OCI-LY1 (cell line): ENCODE results near the gene LUC7L2.

ENCODE experiments used
- H2AFZ ChIP-seq: fragments of 200-600 bp; sonication (generic), shearing (Covaris generic); 2 replicates; pipeline ENCODE4 v1.6.0; 2014; ENCODE audit warnings: antibody characterized with exemption, mild to moderate bottlenecking, low read length
- H3F3A ChIP-seq: fragments of 200-600 bp; sonication (generic), shearing (Covaris generic); 2 replicates; pipeline ENCODE4 v1.6.0; 2014; ENCODE audit warnings: mild to moderate bottlenecking, antibody characterized with exemption, low read length, moderate library complexity; ENCODE audit not compliant: insufficient read depth
- H3K27ac ChIP-seq: fragments of 200-600 bp; sonication (generic); 2 replicates; pipeline ENCODE4 v1.5.1; 2014; ENCODE audit warnings: low read length, mixed run types, mild to moderate bottlenecking, low read depth; ENCODE audit not compliant: poor library complexity, severe bottlenecking
- H3K27me3 ChIP-seq: fragments of 200-600 bp; sonication (generic); 2 replicates; pipeline ENCODE4 v1.6.0; 2014; ENCODE audit warnings: antibody characterized with exemption, mild to moderate bottlenecking, low read length, moderate library complexity; ENCODE audit not compliant: insufficient read depth
- H3K36me3 ChIP-seq: fragments of 200-600 bp; sonication (generic); 2 replicates; pipeline ENCODE4 v1.6.1; 2014; ENCODE audit warnings: mild to moderate bottlenecking, antibody characterized with exemption, low read length, moderate library complexity, mixed read lengths; ENCODE audit not compliant: insufficient read depth
- H3K4me1 ChIP-seq: fragments of 200-600 bp; sonication (generic); 2 replicates; pipeline ENCODE4 v1.5.1; 2014; ENCODE audit warnings: mild to moderate bottlenecking, low read length, moderate library complexity; ENCODE audit not compliant: insufficient read depth, severe bottlenecking
- H3K4me2 ChIP-seq: fragments of 200-600 bp; sonication (generic), shearing (Covaris generic); 2 replicates; pipeline ENCODE4 v1.6.1; 2014; ENCODE audit warnings: low read length
- H3K4me3 ChIP-seq: fragments of 200-600 bp; sonication (generic); 2 replicates; pipeline ENCODE4 v1.5.1; 2014; ENCODE audit warnings: low read length, low read depth, mild to moderate bottlenecking, mixed read lengths; ENCODE audit not compliant: poor library complexity, severe bottlenecking
- H3K79me2 ChIP-seq: fragments of 200-600 bp; shearing (Covaris generic); 2 replicates; pipeline ENCODE4 v1.6.1; 2016; ENCODE audit warnings: mixed run types, low read length, mixed read lengths; ENCODE audit not compliant: insufficient read depth
- H3K9ac ChIP-seq: fragments of 200-600 bp; sonication (generic), shearing (Covaris generic); 2 replicates; pipeline ENCODE4 v1.6.1; 2014; ENCODE audit warnings: mild to moderate bottlenecking, low read length, mixed read lengths
- H3K9me2 ChIP-seq: fragments of 200-600 bp; sonication (generic), shearing (Covaris generic); 2 replicates; pipeline ENCODE4 v1.6.1; 2014; ENCODE audit warnings: low read depth, mild to moderate bottlenecking, low read length, mixed read lengths
- H3K9me3 ChIP-seq: fragments of 200-600 bp; shearing (Covaris generic); 2 replicates; pipeline ENCODE4 v1.6.1; 2014; ENCODE audit warnings: low read length, mixed read lengths
- H4K20me1 ChIP-seq: fragments of 200-600 bp; sonication (generic), shearing (Covaris generic); 2 replicates; pipeline ENCODE4 v1.6.0; 2016; ENCODE audit warnings: mild to moderate bottlenecking, low read length; ENCODE audit not compliant: insufficient read depth
- EZH2 ChIP-seq: fragments of 200-600 bp; sonication (generic), shearing (Covaris generic); IDR thresholded peaks from 2 replicates; pipeline ENCODE4 v1.8.0; 2017; ENCODE audit warnings: borderline replicate concordance, mixed run types, mild to moderate bottlenecking, antibody characterized with exemption, low read length, moderate library complexity, mixed read lengths
- TF ChIP-seq, protein P1 (sequence below): fragments of 200-600 bp; sonication (generic), shearing (Covaris generic); IDR thresholded peaks from 2 replicates; pipeline ENCODE4 v1.5.1; 2017; ENCODE audit warnings: mild to moderate bottlenecking, antibody characterized with exemption, low read length, moderate library complexity, mixed read lengths

Gene LUC7L2

DNA sequence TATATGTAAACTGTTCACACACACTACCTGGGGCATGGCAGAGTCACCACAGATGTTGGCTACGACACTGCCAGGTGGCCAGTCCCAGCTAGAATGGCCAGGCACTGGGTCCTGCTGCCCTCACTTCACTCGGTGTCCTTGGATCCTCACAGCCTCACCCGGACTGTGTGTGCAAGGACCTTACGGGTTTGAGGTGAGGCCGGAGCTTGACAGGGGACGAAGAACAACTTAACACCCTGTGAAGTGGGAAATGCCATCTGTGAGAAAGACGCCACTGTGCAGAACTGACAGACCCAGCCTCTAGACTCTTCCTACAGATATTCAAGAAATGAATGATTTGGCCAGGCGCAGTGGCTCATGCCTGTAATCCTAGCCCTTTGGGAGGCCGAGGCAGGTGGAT, 77.1 kb downstream of the LUC7L2 start:
- Histone ChIP-seq H3K9me2 (no peaks in the 10 kb centered on the region), H4K20me1 (no peaks in the 10 kb centered on the region), H3K4me3 (no peak overlapping the region), H2AFZ (no peak overlapping the region), H3K27ac (no peak overlapping the region), H3K79me2 (no peaks in the 10 kb centered on the region), H3K9ac (no peak overlapping the region), H3F3A (no peaks in the 10 kb centered on the region), H3K36me3 (no peaks in the 10 kb centered on the region), H3K9me3 (no peaks in the 10 kb centered on the region), H3K27me3 (no peaks in the 10 kb centered on the region), H3K4me1 (peaks cover 12% of the 10 kb centered on the region), H3K4me2 (no peak overlapping the region)
- no peak for TF ChIP-seq EZH2
- TF ChIP-seq, protein P1, sequence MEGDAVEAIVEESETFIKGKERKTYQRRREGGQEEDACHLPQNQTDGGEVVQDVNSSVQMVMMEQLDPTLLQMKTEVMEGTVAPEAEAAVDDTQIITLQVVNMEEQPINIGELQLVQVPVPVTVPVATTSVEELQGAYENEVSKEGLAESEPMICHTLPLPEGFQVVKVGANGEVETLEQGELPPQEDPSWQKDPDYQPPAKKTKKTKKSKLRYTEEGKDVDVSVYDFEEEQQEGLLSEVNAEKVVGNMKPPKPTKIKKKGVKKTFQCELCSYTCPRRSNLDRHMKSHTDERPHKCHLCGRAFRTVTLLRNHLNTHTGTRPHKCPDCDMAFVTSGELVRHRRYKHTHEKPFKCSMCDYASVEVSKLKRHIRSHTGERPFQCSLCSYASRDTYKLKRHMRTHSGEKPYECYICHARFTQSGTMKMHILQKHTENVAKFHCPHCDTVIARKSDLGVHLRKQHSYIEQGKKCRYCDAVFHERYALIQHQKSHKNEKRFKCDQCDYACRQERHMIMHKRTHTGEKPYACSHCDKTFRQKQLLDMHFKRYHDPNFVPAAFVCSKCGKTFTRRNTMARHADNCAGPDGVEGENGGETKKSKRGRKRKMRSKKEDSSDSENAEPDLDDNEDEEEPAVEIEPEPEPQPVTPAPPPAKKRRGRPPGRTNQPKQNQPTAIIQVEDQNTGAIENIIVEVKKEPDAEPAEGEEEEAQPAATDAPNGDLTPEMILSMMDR, result no peak

DNA sequence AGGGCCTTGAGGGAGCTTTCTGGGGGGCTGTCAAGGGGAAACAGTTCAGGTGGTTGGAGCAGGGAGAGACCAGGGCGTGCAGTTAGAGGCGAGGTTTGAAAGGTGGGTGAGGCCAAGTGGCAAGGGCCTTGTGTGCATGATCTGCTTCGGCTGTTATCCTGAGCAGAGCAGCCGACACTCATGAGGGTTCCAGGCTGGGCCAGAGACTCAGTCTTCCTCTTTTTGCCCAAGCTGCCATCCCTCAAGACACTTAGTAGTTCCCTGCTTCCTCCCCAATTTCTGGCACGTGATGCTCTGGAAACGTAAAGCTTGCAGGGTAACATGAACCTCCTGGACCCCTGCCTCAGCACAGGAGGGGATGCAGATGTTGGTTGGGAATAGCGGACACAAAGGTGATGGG, 79.7 kb downstream of the LUC7L2 start:
- no peaks in the 10 kb centered on the region for H3K36me3 ChIP-seq
- H3K9me3 ChIP-seq, result no peaks in the 10 kb centered on the region
- H3K79me2 ChIP-seq, result no peaks in the 10 kb centered on the region
- peaks cover 6% of the 10 kb centered on the region for H3K4me1 ChIP-seq
- H3K27me3 ChIP-seq, result no peaks in the 10 kb centered on the region
- no peak overlapping the region for H3K27ac ChIP-seq
- no peak overlapping the region for H3K9ac ChIP-seq
- no peaks in the 10 kb centered on the region for H4K20me1 ChIP-seq
- no peak overlapping the region for H3K4me3 ChIP-seq
- no peak overlapping the region for H2AFZ ChIP-seq
- H3F3A ChIP-seq, result no peaks in the 10 kb centered on the region
- no peaks in the 10 kb centered on the region for H3K9me2 ChIP-seq
- no peak overlapping the region for H3K4me2 ChIP-seq
- TF ChIP-seq EZH2, result no peak
- TF ChIP-seq, protein P1, result no peak

DNA sequence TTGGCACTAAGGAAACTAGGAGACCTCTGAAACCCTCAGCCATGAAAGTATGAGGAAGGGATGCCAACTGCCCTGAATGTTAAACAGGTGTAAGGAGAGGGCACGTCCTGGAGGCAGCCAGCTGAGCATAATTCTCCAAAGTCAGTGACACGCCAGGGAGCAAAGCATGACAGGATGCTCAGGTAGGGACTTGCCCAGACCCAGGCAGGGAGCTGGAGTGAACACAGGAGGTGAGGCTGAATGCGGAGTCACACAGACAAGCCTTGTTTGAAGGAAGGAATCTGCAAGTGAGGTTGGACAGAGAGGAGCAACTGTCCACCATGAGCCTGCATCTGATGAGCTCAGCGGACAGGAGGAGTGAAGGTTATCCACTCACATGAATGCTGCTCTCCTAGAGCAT, 82.3 kb downstream of the LUC7L2 start:
- TF ChIP-seq, protein P1, result no peak
- no peak for TF ChIP-seq EZH2

More for the DNA sequence above, 82.3 kb downstream of the LUC7L2 start:
- H3K79me2 ChIP-seq, result no peaks in the 10 kb centered on the region
- no peaks in the 10 kb centered on the region for H3K9me3 ChIP-seq
- H3K27me3 ChIP-seq, result no peaks in the 10 kb centered on the region
- no peak overlapping the region for H3K4me2 ChIP-seq
- H3K4me1 ChIP-seq, result no peaks in the 10 kb centered on the region
- H3F3A ChIP-seq, result no peaks in the 10 kb centered on the region
- no peak overlapping the region for H2AFZ ChIP-seq
- no peak overlapping the region for H3K9ac ChIP-seq
- H3K4me3 ChIP-seq, result no peak overlapping the region
- no peaks in the 10 kb centered on the region for H4K20me1 ChIP-seq
- no peak overlapping the region for H3K27ac ChIP-seq
- no peaks in the 10 kb centered on the region for H3K36me3 ChIP-seq
- no peaks in the 10 kb centered on the region for H3K9me2 ChIP-seq
